HG02885 (cell line): ENCODE data around the gene TNNT1.

Experiments
- ATAC-seq: cut with Tn5 transposase; IDR thresholded peaks from one replicate; pipeline ENCODE4 v1.9.1; 2021; ENCODE audit warnings: mild to moderate bottlenecking; ENCODE audit not compliant: unreplicated experiment, poor library complexity

Gene TNNT1

GRCh38 chr19:55146078-55146704 is 2.8 kb downstream of the TNNT1 start:
- ATAC-seq: no peak

GRCh38 chr19:55145232-55145631 is 3.8 kb downstream of the TNNT1 start:
- no peak for ATAC-seq

- no peak for ATAC-seq
These were observed 7.3 kb downstream of the TNNT1 start for GRCh38 chr19:55141696-55142095.

- ATAC-seq: no peak
These were observed 11.1 kb downstream of the TNNT1 start for GRCh38 chr19:55137915-55138314.

GRCh38 chr19:55136399-55137102 is 12.5 kb downstream of the TNNT1 start:
- ATAC-seq: no peak

- ATAC-seq: no peak
These were observed 14.3 kb downstream of the TNNT1 start for GRCh38 chr19:55134736-55135135.

GRCh38 chr19:55133639-55134444 is 15.2 kb downstream of the TNNT1 start:
- ATAC-seq: no peak

GRCh38 chr19:55132453-55133129 is 16.4 kb downstream of the TNNT1 start:
- no peak for ATAC-seq

- no peak for ATAC-seq
These were observed 17.6 kb downstream of the TNNT1 start for GRCh38 chr19:55131421-55131820.

GRCh38 chr19:55119053-55119452 is 30.0 kb downstream of the TNNT1 start:
- no peak for ATAC-seq

- no peak for ATAC-seq
These were observed 30.5 kb downstream of the TNNT1 start for GRCh38 chr19:55118401-55118991.

GRCh38 chr19:55117663-55118391 is 31.2 kb downstream of the TNNT1 start:
- ATAC-seq: peak; percentile 90

- peak; percentile 11 for ATAC-seq
These were observed 31.9 kb downstream of the TNNT1 start, which contains the start of gene PPP1R12C for GRCh38 chr19:55116859-55117662. Gene PPP1R12C (minus strand): TSS chr19:55117637. CDS start chr19:55117543, 94 bp downstream.

- ATAC-seq: no peak
These were observed 32.7 kb downstream of the TNNT1 start for GRCh38 chr19:55116232-55116858.

- ATAC-seq: no peak
These were observed 33.5 kb downstream of the TNNT1 start for GRCh38 chr19:55115446-55116065.

- ATAC-seq: no peak
These were observed 34.4 kb downstream of the TNNT1 start for GRCh38 chr19:55114566-55115145.

GRCh38 chr19:55113570-55114039 is 35.4 kb downstream of the TNNT1 start:
- ATAC-seq: no peak
